DMS79 (cell line): Measurements from ENCODE around the gene DLST.
"Not testable (repeated sequence)": the region's sequence is repeated elsewhere in the genome, so short reads cannot be mapped to it uniquely, and the experiment has no call there.

Experiments used
- DNase-seq: peaks from one replicate; lab custom pipeline; 2025; lab: John Stamatoyannopoulos, UW

DLST gene

GRCh38 chr14:74918380-74918779, 36.7 kb downstream of the DLST start:
- DNase-seq, result no peak

GRCh38 chr14:74919421-74920165, 37.9 kb downstream of the DLST start:
- no peak for DNase-seq

DNA sequence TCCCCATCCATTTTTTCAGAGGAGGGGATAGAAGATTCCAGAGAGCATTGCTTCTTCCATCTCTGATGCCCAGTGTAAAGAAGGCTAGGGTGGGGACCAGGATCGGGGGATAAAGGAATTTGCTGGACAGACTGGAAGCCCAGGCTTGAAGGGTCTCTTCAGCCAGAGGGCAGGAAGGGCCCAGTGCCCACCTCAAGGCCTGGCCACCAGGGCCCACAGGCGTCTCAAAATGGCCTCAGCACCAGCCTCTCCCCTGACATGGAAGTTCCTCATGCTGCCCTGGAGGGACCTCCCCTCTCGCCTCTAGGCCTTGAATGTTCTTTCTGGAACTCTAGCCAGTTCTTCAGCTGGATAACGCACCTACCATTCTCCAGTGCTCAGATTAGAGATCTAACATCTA, 38.6 kb downstream of the DLST start:
- no peak for DNase-seq

DNA sequence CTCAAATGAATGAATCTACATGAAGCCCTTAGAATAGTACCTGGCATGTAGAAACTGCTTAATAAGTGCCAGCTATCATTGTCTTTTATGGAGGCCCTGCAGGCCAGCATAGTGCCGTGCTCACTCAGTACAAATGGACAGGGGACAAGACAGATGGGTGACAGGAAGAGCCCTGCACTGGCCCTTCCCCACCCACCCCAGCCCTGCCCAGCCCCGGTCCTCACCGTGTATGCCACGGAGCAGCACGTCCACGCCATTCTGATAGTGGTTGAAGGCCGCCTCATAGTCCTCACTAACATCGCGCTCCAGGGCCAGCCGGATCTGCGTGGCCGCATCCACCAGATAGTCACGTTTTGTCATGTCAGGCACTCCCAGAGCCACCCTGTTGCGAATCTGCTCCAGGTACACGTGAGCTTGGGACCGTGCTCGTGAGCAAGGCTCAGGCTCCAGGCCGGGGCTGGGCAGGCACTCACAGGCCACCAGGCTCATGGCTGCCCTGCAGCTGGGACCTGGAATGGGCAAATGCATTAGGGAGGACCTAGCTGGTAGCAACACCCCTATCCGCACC, 39.4 kb downstream of the DLST start:
- no peak for DNase-seq

- DNase-seq, result no peak
Observed at GRCh38 chr14:74921987-74922751, 40.5 kb downstream of the DLST start.

GRCh38 chr14:74922752-74923401, 41.2 kb downstream of the DLST start, which contains the start of gene RPS6KL1:
Gene RPS6KL1 (minus strand): TSS chr14:74923260. CDS start chr14:74921541, 1,719 bp downstream.
- peak; percentile 88 for DNase-seq

DNA sequence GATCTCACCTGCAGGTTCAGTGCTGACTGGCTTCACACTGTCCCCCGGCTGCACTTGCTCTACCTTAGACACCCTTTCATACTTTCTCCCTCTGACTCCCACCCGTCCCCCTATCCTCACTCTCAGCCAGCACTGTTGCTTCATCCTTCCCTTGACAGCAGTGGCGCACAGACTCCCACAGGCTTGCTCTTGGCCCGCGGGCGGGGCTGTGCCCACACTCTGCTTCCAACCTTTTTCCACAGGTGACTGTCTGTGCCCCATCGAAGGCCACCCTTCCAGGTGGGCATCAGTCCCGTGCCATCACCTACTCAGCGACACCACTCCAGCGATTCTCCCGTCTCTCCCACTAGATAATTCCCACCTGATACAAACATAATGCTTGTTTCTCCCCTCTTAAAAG, 42.3 kb downstream of the DLST start:
- no peak for DNase-seq

GRCh38 chr14:74927225-74927624, 45.5 kb downstream of the DLST start:
- no peak for DNase-seq

- DNase-seq, result no peak
Observed at GRCh38 chr14:74929242-74929641, 47.5 kb downstream of the DLST start.

- not testable (repeated sequence) for DNase-seq
Observed at GRCh38 chr14:74931744-74932143, 50.0 kb downstream of the DLST start.

- no peak for DNase-seq
Observed at GRCh38 chr14:74932401-74932901, 50.7 kb downstream of the DLST start.

GRCh38 chr14:74932936-74933335, 51.2 kb downstream of the DLST start:
- not testable (repeated sequence) for DNase-seq

GRCh38 chr14:74934041-74934440, 52.3 kb downstream of the DLST start:
- no peak for DNase-seq

DNA sequence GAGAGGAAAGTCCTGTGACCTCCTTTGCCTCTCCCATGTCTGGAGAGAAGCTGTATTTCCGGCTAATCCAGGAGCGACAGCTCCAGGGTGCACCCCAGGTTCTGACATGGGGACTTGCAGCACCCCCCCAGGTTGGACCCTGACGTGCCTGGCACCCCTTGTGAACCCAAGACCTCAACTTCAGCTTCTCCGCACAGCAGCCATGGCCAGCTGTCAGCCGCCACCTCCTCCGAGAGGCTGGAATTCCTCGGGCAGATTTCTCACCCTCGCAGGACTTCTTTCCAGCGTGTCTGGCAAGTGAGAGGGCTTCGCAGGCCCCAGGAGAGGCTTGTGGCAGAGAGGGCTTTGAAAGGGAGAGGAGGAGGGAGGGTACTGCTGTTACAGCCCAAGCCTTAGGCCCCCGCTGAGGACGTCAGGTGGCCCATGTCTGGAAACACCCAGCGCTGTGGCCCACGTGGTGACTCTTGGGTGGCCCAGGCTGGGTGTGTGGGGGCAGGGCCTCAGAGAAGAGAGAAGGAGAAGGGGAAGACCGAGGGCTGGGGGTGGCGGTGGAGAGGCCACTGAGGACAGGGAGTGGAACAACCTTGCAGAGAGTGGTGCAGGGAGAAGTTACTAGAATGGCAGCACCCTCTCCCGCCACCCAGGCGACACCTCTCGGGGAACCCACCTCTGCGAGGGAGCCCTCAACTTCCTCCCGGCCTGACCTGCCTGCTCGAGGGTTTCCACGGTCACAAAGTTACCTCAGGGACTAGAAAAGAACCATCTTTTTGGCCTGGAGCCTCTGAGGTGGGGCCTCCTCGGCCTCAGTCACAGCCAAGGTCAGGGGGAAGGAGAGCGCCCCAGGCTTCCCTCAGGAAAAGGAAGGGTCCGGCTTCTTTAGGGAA, 53.0 kb downstream of the DLST start:
- DNase-seq, result no peak

- no peak for DNase-seq
Observed at GRCh38 chr14:74935360-74935680, 53.6 kb downstream of the DLST start.

GRCh38 chr14:74936151-74936550, 54.4 kb downstream of the DLST start:
- DNase-seq, result no peak

- DNase-seq, result no peak
Observed at GRCh38 chr14:74936731-74937130, 55.0 kb downstream of the DLST start.

GRCh38 chr14:74937171-74937570, 55.5 kb downstream of the DLST start:
- no peak for DNase-seq

- no peak for DNase-seq
Observed at GRCh38 chr14:74938531-74939495, 57.1 kb downstream of the DLST start.

- DNase-seq, result no peak
Observed at GRCh38 chr14:74940956-74941565, 59.3 kb downstream of the DLST start.
